PC-3 (cell line): ENCODE measurements around the gene IQSEC1. TPM values are rescaled to one million over a fixed set of nuclear protein-coding genes. Genes with fewer than 3 reads are reported as not detected.

ENCODE experiments used
- ATAC-seq: fragments of 200-7000 bp; cut with Tn5 transposase; 2 replicates; pipeline ENCODE4 v1.9.1; 2020; ENCODE audit warnings: mild to moderate bottlenecking, moderate library complexity
- BruUV-seq: library from RNA; stranded (reverse); fragments of 400-500 nt; replicated peaks from 2 replicates; lab custom pipeline; 2021; lab: Mats Ljungman, UMichigan
- CTCF ChIA-PET: fragments of 300-600 bp; sonication (Branson Sonifier 250); formaldehyde crosslinking; loops from one replicate; lab custom pipeline; 2022; ENCODE audit warnings: antibody characterized with exemption; lab: Charles Lee
- POLR2A ChIA-PET: fragments of 300-600 bp; sonication (Branson Sonifier 250); formaldehyde crosslinking; loops from one replicate; lab custom pipeline; 2022; ENCODE audit warnings: antibody characterized with exemption; ENCODE audit not compliant: unreplicated experiment; lab: Charles Lee
- DNase-seq: peaks from one replicate; pipeline ENCODE4 v3.0.0-alpha.2; 2015
- H2AFZ ChIP-seq: fragments of 300-600 bp; sonication (generic); 2 replicates; pipeline ENCODE4 v1.6.0; 2016; ENCODE audit warnings: antibody characterized with exemption, low read length
- H3F3A ChIP-seq: fragments of 300-600 bp; sonication (generic); one replicate; pipeline ENCODE4 v1.6.0; 2017; ENCODE audit warnings: antibody characterized with exemption, low read length, control low read depth, mild to moderate bottlenecking; ENCODE audit not compliant: unreplicated experiment
- H3K27ac ChIP-seq: fragments of 300-600 bp; sonication (generic); 2 replicates; pipeline ENCODE4 v1.5.1; 2016; ENCODE audit warnings: mild to moderate bottlenecking, low read length
- H3K27me3 ChIP-seq: fragments of 300-600 bp; sonication (generic); 2 replicates; pipeline ENCODE4 v1.6.1; 2016; ENCODE audit warnings: low read length, mixed read lengths
- H3K36me3 ChIP-seq: fragments of 300-600 bp; sonication (generic); 2 replicates; pipeline ENCODE4 v1.6.1; 2016; ENCODE audit warnings: low read depth, mixed run types, low read length, mixed read lengths
- H3K4me1 ChIP-seq: fragments of 300-600 bp; sonication (generic); 2 replicates; pipeline ENCODE4 v1.5.1; 2016; ENCODE audit warnings: low read length; ENCODE audit not compliant: insufficient read depth
- H3K4me2 ChIP-seq: fragments of 300-600 bp; sonication (generic); 2 replicates; pipeline ENCODE4 v1.6.0; 2016; ENCODE audit warnings: low read length
- H3K4me3 ChIP-seq: fragments of 300-600 bp; sonication (generic); 2 replicates; pipeline ENCODE4 v1.5.1; 2016; ENCODE audit warnings: mild to moderate bottlenecking, low read length, mixed read lengths
- H3K79me2 ChIP-seq: fragments of 300-600 bp; sonication (generic); 2 replicates; pipeline ENCODE4 v1.6.1; 2017; ENCODE audit warnings: low read length, mixed read lengths
- H3K9ac ChIP-seq: fragments of 300-600 bp; sonication (generic); 2 replicates; pipeline ENCODE4 v1.6.0; 2016; ENCODE audit warnings: mild to moderate bottlenecking, low read length
- H3K9me2 ChIP-seq: fragments of 300-600 bp; sonication (generic); replicated peaks from 2 replicates; pipeline ENCODE4 v1.6.1; 2016; ENCODE audit warnings: mixed run types, low read length, mixed read lengths
- H3K9me3 ChIP-seq: fragments of 300-600 bp; sonication (generic); 2 replicates; pipeline ENCODE4 v1.6.1; 2016; ENCODE audit warnings: low read length, mixed read lengths
- H4K20me1 ChIP-seq: fragments of 300-600 bp; sonication (generic); 2 replicates; pipeline ENCODE4 v1.6.1; 2016; ENCODE audit warnings: low read length, mixed read lengths
- CTCF ChIP-seq: fragments of 300-600 bp; sonication (generic); conservative IDR thresholded peaks from 2 replicates; pipeline ENCODE4 v1.5.1; 2017; ENCODE audit warnings: antibody characterized with exemption, low read depth, mild to moderate bottlenecking, low read length
- EZH2 ChIP-seq: fragments of 300-600 bp; sonication (generic); IDR thresholded peaks from one replicate; pipeline ENCODE4 v1.6.1; 2017; ENCODE audit warnings: antibody characterized with exemption, mild to moderate bottlenecking, low read length; ENCODE audit not compliant: unreplicated experiment
- EZH2phosphoT487 ChIP-seq: fragments of 300-600 bp; sonication (generic); IDR thresholded peaks from 2 replicates; pipeline ENCODE4 v1.6.1; 2018; ENCODE audit warnings: mild to moderate bottlenecking, antibody characterized with exemption, low read length, borderline replicate concordance
- intact Hi-C: fragments of 100-400 bp; cut with micrococcal nuclease; formaldehyde crosslinking; loops from 2 replicates; pipeline ENCODE4 v1.9.0; 2023
- total RNA-seq: library from RNA; depleted of rRNA; stranded (reverse); fragments of >200 nt; gene quantifications from 2 replicates; pipeline ENCODE4 v1.2.3, GENCODE V29; 2014

IQSEC1 gene
- total RNA-seq, 1 experiment from 2014 or later = 37.9 TPM

GRCh38 chr3:12972781-12973702, 100.2 kb downstream of the IQSEC1 start:
- BruUV-seq = no TSS peak
- H3K9ac ChIP-seq = no peak overlapping the region
- intact Hi-C loops = no loop called here
- H3F3A ChIP-seq = no peaks in the 10 kb centered on the region
- H3K27me3 ChIP-seq = no peaks in the 10 kb centered on the region
- no peaks in the 10 kb centered on the region for H4K20me1 ChIP-seq
- ChIA-PET POLR2A (interaction anchor here (0.5 to 0.6 kb wide), 2 partner anchors 11 to 232 kb away, joined by 3 to 6 read pairs; no protein-coding TSS in a partner anchor), CTCF (no interaction called here)
- no peak overlapping the region for H3K4me2 ChIP-seq
- DNase-seq = no peak
- no peak overlapping the region for H3K27ac ChIP-seq
- ATAC-seq = no peak
- no peak overlapping the region for H3K4me3 ChIP-seq
- H3K4me1 ChIP-seq = peaks cover 2% of the 10 kb centered on the region; the same call in 1 of the 2 replicates
- no peaks in the 10 kb centered on the region for H3K9me2 ChIP-seq
- no peaks in the 10 kb centered on the region for H3K9me3 ChIP-seq
- H3K79me2 ChIP-seq = no peaks in the 10 kb centered on the region
- H2AFZ ChIP-seq = no peak overlapping the region
- H3K36me3 ChIP-seq = no peaks in the 10 kb centered on the region
- TF ChIP-seq EZH2 (no peak), EZH2phosphoT487 (no peak), CTCF (no peak)

DNA sequence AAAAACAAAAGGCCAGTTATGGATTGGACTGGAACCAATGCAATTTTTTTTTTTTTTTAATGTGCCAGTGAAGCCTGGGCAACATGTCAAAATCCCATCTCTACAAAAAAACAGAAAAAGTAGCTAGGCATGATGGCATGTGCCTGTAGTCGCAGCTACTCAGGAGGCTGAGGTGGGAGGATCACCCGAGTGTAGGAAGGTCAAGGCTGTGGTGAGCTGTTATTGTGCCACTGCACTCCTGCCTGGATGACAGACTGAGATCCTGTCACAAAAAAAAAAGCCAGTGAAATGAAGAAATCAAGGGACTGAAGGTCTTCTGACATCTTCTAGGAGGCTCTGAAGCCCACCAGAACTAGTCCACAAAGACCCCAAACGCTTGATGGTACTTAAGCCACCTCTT, 101.2 kb downstream of the IQSEC1 start:
- Histone ChIP-seq H3K9me3 (no peaks in the 10 kb centered on the region), H3F3A (no peaks in the 10 kb centered on the region), H3K27ac (no peak overlapping the region), H3K9ac (no peak overlapping the region), H3K36me3 (no peaks in the 10 kb centered on the region), H3K9me2 (no peaks in the 10 kb centered on the region), H3K27me3 (no peaks in the 10 kb centered on the region), H3K4me3 (no peak overlapping the region), H3K4me1 (peaks cover 4% of the 10 kb centered on the region; the same call in 1 of the 2 replicates), H3K4me2 (no peak overlapping the region), H3K79me2 (peaks cover 3% of the 10 kb centered on the region), H4K20me1 (no peaks in the 10 kb centered on the region), H2AFZ (no peak overlapping the region)
- POLR2A ChIA-PET = no interaction called here
- CTCF ChIA-PET = no interaction called here
- TF ChIP-seq CTCF (no peak), EZH2 (no peak), EZH2phosphoT487 (no peak)
- DNase-seq (no peak), ATAC-seq (no peak)
- intact Hi-C loops = no loop called here
- BruUV-seq = no TSS peak

GRCh38 chr3:12970684-12971083, 102.5 kb downstream of the IQSEC1 start:
- ATAC-seq (no peak), DNase-seq (no peak)
- Histone ChIP-seq H3K79me2 (peaks cover 16% of the 10 kb centered on the region), H3K27ac (no peak overlapping the region), H4K20me1 (peaks cover 13% of the 10 kb centered on the region; the same call in 1 of the 2 replicates), H3K4me3 (no peak overlapping the region), H3K9me2 (no peaks in the 10 kb centered on the region), H3K4me1 (peaks cover 16% of the 10 kb centered on the region), H3K27me3 (no peaks in the 10 kb centered on the region), H3K9ac (no peak overlapping the region), H3K9me3 (no peaks in the 10 kb centered on the region), H3K36me3 (no peaks in the 10 kb centered on the region), H3F3A (no peaks in the 10 kb centered on the region), H2AFZ (no peak overlapping the region), H3K4me2 (no peak overlapping the region)
- ChIA-PET POLR2A (no interaction called here), CTCF (no interaction called here)
- no TSS peak for BruUV-seq
- intact Hi-C loops = no loop called here
- TF ChIP-seq EZH2 (no peak), EZH2phosphoT487 (no peak), CTCF (no peak)
